AG04449 (cell line): ENCODE results near the gene TBC1D14.

ENCODE experiments used
- CTCF ChIA-PET: fragments of 350-600 bp; formaldehyde crosslinking; extraction: SDS; loops from one replicate; lab custom pipeline; 2021; ENCODE audit warnings: antibody characterized with exemption; lab: Yijun Ruan, JAX
- POLR2A ChIA-PET: fragments of 400-600, 350-600 bp; formaldehyde crosslinking; extraction: SDS; loops from one replicate; lab custom pipeline; 2020; ENCODE audit warnings: antibody characterized with exemption, inconsistent platforms; lab: Yijun Ruan, JAX
- DNase-seq: peaks from one replicate; pipeline ENCODE4 v3.0.0-alpha.2; 2010; ENCODE audit warnings: low read depth, low spot score
- H3K4me3 ChIP-seq: 2 replicates; pipeline ENCODE4 v1.5.1; 2011; ENCODE audit warnings: low read depth, mild to moderate bottlenecking, control low read depth, low read length
- TF ChIP-seq, protein P1 (sequence below): IDR thresholded peaks from one replicate; pipeline ENCODE4 v1.5.1; 2011; ENCODE audit warnings: mild to moderate bottlenecking, moderate library complexity, low read length, control low read depth, inconsistent platforms; ENCODE audit not compliant: insufficient read depth; ENCODE audit errors: missing control alignments

TBC1D14 gene

DNA sequence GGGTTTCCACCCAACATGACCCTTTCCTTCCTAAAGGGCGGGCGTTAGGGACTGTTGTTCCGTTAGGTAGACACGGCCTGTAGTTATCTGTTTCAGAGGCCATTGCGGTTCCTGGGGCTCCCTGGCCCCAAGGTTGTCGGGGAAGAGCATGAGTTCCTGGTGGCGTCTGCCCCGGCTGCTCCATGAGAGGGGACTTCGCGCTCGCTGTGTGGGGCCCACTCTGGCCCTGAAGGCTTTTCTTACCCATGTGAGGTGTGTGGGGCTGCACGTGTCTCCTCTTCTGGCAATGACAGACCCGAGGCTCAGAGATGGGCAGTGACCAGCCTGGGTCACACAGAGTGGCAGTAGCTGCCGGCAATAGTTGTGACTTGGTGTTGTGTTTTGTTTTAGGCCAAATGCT, 142.7 kb downstream of the TBC1D14 start:
- H3K4me3 ChIP-seq: no peak overlapping the region
- ChIA-PET POLR2A (interaction anchor here (1.0 kb wide), 1 partner anchor 9 kb away, joined by 5 read pairs; the partner anchor contains the start of gene TADA2B), CTCF (interaction anchor here (0.7 to 1.0 kb wide), 4 partner anchors 8 to 332 kb away, joined by 3 to 5 read pairs (median 3); partner anchors contain the start of gene TADA2B)
- no peak for DNase-seq
- TF ChIP-seq, protein P1, sequence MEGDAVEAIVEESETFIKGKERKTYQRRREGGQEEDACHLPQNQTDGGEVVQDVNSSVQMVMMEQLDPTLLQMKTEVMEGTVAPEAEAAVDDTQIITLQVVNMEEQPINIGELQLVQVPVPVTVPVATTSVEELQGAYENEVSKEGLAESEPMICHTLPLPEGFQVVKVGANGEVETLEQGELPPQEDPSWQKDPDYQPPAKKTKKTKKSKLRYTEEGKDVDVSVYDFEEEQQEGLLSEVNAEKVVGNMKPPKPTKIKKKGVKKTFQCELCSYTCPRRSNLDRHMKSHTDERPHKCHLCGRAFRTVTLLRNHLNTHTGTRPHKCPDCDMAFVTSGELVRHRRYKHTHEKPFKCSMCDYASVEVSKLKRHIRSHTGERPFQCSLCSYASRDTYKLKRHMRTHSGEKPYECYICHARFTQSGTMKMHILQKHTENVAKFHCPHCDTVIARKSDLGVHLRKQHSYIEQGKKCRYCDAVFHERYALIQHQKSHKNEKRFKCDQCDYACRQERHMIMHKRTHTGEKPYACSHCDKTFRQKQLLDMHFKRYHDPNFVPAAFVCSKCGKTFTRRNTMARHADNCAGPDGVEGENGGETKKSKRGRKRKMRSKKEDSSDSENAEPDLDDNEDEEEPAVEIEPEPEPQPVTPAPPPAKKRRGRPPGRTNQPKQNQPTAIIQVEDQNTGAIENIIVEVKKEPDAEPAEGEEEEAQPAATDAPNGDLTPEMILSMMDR: no peak

DNA sequence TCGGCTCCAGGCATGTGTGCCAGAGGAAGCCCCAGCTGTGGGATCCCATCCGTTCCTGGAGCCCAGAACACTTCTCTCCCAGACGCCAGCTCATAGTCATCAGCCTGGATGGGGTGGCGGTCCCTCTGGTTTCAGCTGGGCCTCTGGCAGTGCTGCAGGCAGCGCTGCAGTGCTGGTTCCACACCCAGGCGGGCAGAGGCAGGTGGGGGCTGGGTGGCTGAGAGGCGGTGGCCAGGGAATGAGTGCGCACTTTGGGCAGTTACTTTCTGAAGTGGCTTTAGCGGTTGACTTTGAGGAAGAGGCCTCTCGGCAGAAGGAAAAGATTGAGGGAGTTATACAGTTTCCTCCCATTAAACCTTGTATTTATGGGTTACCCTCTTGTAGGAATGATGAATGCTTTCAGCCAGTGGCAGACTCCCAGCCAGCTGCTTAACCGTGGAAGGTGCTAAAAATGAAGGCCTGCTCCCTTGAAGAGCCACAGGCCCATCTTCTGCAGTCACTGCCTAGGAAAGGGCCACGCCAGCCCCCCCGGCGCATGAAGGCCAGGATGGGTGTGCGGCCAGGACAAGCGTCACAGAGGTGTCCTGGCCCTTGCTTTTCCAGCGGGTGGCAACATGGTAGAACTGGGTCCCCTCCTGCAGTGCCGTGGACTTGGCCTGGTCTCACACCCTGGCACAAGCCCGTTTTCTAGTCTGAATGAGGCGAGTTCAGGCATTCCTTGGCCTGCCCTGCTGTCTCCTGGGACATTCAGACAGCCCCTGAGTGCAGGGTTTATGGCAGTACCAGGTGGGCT, 143.5 kb downstream of the TBC1D14 start:
- no peak for DNase-seq
- TF ChIP-seq, protein P1: no peak
- POLR2A ChIA-PET: interaction anchor here (1.0 kb wide), 1 partner anchor 9 kb away, joined by 5 read pairs; the partner anchor contains the start of gene TADA2B
- H3K4me3 ChIP-seq: no peak overlapping the region
- CTCF ChIA-PET: interaction anchor here (0.7 to 10.3 kb wide), 5 partner anchors 9 to 333 kb away, joined by 3 to 83 read pairs (median 3); partner anchors contain the start of gene TADA2B

DNA sequence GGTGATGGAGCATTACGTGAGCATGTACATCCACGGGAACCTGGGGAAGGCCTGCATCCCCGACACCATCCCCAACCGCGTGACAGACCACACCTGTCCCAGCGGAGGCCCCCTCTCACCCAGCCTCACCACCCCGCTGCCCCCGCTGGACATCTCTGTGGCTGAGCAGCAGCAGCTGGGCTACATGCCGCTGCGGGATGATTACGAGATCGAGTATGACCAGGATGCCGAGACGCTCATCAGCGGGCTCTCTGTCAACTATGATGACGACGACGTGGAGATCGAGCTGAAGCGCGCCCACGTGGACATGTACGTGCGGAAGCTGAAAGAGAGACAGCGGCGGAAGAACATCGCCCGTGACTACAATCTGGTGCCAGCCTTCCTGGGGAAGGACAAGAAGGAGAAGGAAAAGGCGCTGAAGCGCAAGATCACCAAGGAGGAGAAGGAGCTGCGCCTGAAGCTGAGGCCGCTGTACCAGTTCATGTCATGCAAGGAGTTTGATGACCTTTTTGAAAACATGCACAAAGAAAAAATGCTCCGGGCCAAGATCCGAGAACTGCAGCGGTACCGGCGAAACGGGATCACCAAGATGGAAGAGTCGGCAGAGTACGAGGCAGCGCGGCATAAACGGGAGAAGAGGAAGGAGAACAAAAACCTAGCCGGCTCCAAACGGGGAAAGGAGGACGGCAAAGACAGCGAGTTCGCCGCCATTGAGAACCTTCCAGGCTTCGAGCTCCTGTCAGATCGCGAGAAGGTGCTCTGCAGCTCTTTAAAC, 144.7 kb downstream of the TBC1D14 start:
- ChIA-PET CTCF (interaction anchor here (1.1 to 10.3 kb wide), 3 partner anchors 10 to 47 kb away, joined by 3 to 89 read pairs (median 83); partner anchors contain the start of genes GRPEL1 and TADA2B), POLR2A (interaction anchor here (0.9 to 1.5 kb wide), 2 partner anchors 10 to 145 kb away, joined by 3 read pairs; no protein-coding TSS in a partner anchor)
- TF ChIP-seq, protein P1: no peak
- DNase-seq: no peak
- H3K4me3 ChIP-seq: no peak overlapping the region

DNA sequence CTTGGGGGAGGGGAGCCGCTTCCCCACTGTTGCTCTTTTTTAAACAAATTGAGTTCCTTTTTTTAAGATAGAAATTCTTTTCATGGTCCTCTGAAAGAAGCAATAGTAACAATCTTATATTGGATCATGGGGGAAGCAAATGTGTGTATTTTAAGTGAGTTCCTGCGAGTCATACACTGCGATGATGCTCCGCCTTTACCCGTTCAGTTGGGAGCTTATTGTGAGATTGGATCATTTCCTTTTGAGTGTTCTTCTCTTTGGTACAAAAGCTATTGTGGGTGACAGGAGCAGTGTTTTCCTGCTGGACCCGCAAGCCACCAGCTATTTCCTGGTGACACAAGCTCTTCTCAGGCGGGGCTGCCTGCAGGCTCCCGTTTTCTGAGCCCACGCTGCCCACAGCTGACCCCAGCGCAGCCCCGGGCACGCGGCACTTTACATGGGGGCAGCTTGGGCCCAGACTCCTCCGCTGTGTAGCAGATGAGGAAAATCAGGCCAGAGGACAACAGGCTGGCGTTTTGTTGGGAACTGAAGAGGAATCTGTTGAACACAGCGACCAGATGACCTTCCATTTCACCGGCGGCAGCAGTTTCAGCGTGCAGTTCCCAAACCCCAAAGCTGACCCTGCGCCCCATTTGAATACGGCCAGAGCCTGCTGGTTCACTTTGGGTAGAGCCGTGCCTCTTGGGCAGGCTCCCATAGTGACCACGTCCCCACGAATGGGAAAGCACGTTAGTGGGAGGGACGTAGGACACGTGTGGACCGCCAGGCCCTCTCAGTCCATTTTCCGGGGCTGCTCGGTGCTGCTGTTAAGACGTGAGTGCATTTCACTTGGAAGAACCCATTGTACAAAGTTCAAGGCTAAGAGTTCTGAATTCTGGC, 145.7 kb downstream of the TBC1D14 start:
- TF ChIP-seq, protein P1: no peak
- H3K4me3 ChIP-seq: no peak overlapping the region
- DNase-seq: no peak
- CTCF ChIA-PET: interaction anchor here (1.1 to 10.3 kb wide), 3 partner anchors 11 to 46 kb away, joined by 3 to 89 read pairs (median 83); partner anchors contain the start of genes GRPEL1 and TADA2B
- POLR2A ChIA-PET: interaction anchor here (0.9 to 1.5 kb wide), 2 partner anchors 11 to 146 kb away, joined by 3 read pairs; no protein-coding TSS in a partner anchor

DNA sequence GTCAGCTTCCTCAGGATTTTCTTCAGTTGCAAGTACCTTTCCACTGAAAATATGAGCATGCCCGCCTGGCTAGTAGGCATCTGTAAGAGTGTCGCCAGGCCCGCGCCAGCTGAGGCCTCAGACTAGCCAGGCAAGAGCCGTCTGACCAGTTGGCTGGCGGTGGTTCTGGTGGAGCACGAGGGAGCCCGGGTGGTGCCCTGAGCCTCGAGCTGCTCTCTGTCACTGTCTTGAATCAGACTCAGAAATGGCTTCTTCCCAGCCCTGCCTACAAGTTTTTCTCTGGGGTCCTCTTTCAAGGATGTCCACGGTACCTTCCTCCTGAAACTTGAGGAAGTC, 146.3 kb downstream of the TBC1D14 start:
- no peak for DNase-seq
- ChIA-PET POLR2A (interaction anchor here (1.2 kb wide), 1 partner anchor 12 kb away, joined by 5 read pairs; the partner anchor contains the start of gene GRPEL1), CTCF (interaction anchor here (9.3 to 10.3 kb wide), 2 partner anchors 12 to 14 kb away, joined by 83 to 89 read pairs; partner anchors contain the start of genes GRPEL1 and TADA2B)
- TF ChIP-seq, protein P1: no peak
- H3K4me3 ChIP-seq: no peak overlapping the region
